Astrocyte of the spinal cord (primary cell): Measurements from ENCODE around the gene ALG1L2.
"Not testable (repeated sequence)": the region's sequence is repeated elsewhere in the genome, so short reads cannot be mapped to it uniquely, and the experiment has no call there.

Experiments
- DNase-seq: peaks from one replicate; pipeline ENCODE4 v3.0.0; 2011; ENCODE audit warnings: low read depth, low spot score
- H3K4me3 ChIP-seq: 2 replicates; pipeline ENCODE4 v1.5.1; 2011; ENCODE audit warnings: low read depth, mild to moderate bottlenecking, low read length, moderate library complexity
- CTCF ChIP-seq: IDR thresholded peaks from 2 replicates; pipeline ENCODE4 v1.5.1; 2012; ENCODE audit warnings: low read depth, mild to moderate bottlenecking, low read length, inconsistent platforms
- in situ Hi-C: cut with HindIII; loops from 2 replicates; pipeline ENCODE4 v1.10.0; 2017; ENCODE audit warnings: low sequenced_read_pairs

The ALG1L2 gene

DNA sequence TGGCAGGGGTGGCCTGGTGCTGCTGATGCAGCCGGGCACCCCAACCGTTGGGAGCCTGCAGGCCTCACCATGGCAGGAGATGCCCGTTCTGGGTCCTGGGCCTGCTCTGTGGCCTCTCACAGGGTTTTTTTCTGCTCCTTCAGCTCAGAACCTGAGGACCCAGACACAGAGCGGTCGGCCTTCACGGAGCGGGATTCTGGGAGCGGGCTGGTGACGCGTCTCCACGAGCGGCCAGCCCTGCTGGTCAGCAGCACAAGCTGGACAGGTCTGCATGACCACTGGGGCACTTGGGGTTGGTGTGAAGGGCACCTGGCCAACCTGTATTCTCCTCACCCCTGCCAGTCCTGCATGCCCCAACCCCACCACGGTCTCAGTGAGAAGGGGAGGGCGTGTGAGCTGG, 10.3 kb downstream of the ALG1L2 start:
- in situ Hi-C loops: no loop called here
- TF ChIP-seq CTCF: no peak
- H3K4me3 ChIP-seq: no peak overlapping the region

DNA sequence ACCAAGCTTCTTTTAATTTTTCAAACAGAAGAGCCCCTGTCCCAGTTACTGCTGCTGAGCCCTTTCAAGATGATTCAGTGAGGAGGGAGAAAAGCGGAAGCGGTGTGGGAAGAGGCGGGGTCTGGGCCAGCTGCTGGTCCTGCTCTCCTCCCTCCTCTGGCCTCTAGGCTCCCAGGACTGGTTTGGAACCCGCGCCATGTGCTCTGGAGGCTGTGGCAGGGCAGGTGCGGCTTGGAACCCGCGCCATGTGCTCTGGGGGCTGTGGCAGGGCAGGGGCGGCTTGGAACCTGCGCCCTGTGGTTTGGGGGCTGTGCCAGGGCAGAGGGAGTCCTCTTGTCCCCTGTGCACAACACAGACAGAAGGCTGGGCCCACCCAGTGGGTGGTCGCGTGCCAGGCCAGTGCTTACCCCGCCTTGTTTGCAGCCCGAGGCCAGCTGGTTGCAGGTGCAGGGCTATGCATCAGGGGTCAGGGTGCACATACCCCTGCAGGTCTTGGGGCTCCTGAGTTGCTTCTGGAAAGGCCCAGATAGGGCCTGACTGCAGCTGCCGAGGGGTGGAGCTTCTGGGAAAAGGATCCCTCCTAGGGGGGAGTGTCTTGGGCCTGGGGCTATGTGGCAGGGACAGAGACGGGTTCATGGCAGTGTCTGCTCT, 12.2 kb downstream of the ALG1L2 start:
- TF ChIP-seq CTCF: no peak
- DNase-seq: no peak
- in situ Hi-C loops: no loop called here
- no peak overlapping the region for H3K4me3 ChIP-seq

More for the DNA sequence above, 10.3 kb downstream of the ALG1L2 start:
- no peak for DNase-seq

GRCh38 chr3:130094491-130094941, 12.9 kb downstream of the ALG1L2 start:
- in situ Hi-C loops, H3K4me3 ChIP-seq, DNase-seq: not testable (repeated sequence)

GRCh38 chr3:130095858-130096257, 14.2 kb downstream of the ALG1L2 start:
- DNase-seq, in situ Hi-C loops, H3K4me3 ChIP-seq: not testable (repeated sequence)

GRCh38 chr3:130097096-130097495, 15.5 kb downstream of the ALG1L2 start:
- DNase-seq, H3K4me3 ChIP-seq, in situ Hi-C loops: not testable (repeated sequence)

DNA sequence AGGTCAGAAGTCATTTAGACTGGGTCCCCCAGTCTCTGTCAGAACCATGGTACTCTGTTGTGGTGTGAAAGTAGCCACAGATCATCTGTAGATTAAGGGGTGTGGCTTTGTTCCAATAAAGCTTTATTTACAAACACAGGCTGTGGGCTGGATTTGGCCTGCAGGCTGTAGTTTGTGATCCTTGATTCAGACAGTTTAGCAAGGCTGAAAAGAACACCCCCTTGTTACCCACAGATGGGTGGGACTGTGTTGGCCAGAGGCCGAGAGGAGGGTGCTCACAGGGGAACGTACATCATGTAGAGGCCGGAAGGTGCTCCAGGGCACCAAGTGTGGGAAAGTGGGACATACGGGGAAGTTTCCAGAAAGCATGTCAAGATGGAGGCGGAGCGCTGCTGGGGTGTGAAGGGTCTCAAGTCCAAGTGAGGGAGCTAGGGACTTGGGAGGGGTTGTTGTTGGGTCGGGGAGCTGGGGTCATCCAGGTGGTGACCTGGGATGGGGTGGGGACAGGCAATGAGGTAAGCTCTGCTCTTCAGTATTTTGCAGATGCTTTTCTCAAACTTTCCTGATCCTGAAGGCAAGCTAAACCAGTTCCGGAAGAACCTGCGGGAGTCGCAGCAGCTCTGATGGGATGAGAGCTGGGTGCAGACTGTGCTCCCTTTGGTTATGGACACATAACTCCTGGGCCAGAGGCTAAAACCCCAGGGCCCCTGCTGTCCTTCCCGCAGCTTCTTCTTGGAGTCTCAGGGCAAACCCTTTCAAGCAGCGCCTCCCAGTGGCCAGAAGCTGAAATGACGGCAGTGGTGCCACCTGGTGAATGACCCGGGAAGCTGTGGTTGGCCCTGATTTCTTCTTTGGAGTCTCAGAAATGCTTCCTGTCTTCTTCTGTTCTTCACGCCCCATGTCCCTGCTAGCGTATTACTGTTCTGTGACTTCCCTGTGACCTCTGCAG, 16.3 kb downstream of the ALG1L2 start:
- in situ Hi-C loops, H3K4me3 ChIP-seq, DNase-seq: not testable (repeated sequence)
- peak; percentile 39 for TF ChIP-seq CTCF

DNA sequence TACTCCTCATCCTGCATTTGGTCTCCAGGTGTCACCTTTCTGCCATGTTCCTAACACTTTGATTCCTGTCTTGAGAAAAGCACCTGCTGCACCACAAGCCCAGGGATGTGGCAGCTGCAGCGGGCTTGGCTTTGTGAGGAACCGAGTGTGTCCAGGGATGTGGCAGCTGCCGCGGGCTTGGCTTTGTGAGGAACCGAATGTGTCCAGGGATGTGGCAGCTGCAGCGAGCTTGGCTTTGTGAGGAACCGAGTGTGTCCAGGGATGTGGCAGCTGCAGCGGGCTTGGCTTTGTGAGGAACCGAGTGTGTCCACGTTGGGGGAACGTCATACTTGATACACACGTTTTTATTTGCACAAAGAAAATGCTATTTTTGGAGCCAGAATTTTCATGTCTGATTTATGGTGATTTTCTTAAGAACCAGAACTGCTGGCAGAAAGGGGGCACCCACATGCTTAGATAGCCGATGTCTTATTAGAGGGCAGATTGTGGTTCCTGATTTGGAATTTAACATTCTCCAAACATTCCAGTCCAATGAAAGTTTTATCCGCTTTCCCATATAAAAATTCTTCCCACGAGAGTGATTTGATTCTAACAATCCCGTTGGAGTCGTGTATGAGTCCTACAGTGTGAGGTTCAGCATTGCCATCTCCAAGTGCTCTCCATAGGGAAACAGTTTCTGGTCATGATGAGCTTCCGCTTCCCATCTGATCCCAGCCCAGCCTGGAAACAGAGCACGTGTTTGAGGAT, 17.2 kb downstream of the ALG1L2 start:
- H3K4me3 ChIP-seq, in situ Hi-C loops, DNase-seq: not testable (repeated sequence)

GRCh38 chr3:130102545-130102944, 20.9 kb downstream of the ALG1L2 start:
- in situ Hi-C loops, DNase-seq, H3K4me3 ChIP-seq: not testable (repeated sequence)

GRCh38 chr3:130104191-130104590, 22.6 kb downstream of the ALG1L2 start:
- not testable (repeated sequence) for DNase-seq

DNA sequence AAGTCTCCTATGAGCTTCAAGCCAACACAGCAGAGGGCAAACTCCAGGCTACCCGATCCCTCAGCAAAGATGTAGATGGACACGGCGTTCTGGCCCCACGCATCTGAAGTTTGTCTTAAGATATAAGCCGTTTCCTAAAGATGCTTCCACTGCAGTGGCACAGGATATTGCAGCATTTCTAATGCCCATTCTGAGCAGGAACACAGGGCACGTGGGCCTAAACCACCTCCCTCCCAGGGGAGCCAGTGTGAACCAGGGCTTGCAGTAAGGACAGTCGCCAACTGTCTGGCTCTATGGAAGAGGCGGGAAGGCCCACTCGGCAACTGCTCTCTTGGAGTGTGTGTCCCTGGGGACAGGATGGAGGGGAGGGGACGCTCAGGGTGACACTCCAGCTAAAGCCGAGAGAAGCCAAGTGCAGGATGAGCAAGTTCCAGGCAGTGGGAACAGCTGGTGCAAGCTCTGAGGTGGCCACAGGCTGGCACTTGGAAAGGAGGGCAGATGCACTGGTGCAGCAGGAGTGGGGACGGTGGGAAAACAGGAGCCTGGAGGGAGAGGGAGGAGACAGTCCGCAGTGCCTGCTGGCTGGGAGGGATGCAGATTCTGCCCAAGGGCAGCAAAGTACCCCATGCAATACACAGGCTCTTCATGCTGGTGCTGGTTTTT, 25.8 kb downstream of the ALG1L2 start:
- in situ Hi-C loops, H3K4me3 ChIP-seq, DNase-seq: not testable (repeated sequence)

More at GRCh38 chr3:130104191-130104590, 22.6 kb downstream of the ALG1L2 start:
- H3K4me3 ChIP-seq, in situ Hi-C loops: not testable (repeated sequence)

- H3K4me3 ChIP-seq, in situ Hi-C loops, DNase-seq: not testable (repeated sequence)
Measured at GRCh38 chr3:130108836-130109585, 27.4 kb downstream of the ALG1L2 start.
